ENCODE results near the gene CLMN. TPM values are rescaled to one million over a fixed set of nuclear protein-coding genes. Genes with fewer than 3 reads are reported as not detected.

CLMN gene
- total and polyA plus RNA-seq, 10 of the 15 experiments (the other 5 are each of a cell fraction or from before 2014, with no cell fraction given) = 7.8 to 49.3 (median 18.5) TPM

- WGBS (ENCODE audit: insufficient coverage, insufficient replicate concordance, low lambda C conversion rate, missing lambda C conversion rate) = 100% methylated on average over 2 of the region's 2 CpGs
- no peak overlapping the region for H2AFZ ChIP-seq (ENCODE audit: control insufficient read depth, low read depth, low read length)
- no peaks in the 10 kb centered on the region for H4K20me1 ChIP-seq (ENCODE audit: control insufficient read depth, insufficient read depth)
- no peaks in the 10 kb centered on the region; a peak in 1 of 4 replicates for H3K36me3 ChIP-seq (ENCODE audit: control insufficient read depth in 2 of 2, insufficient read depth in 2 of 2, low read length in 1 of 2)
- no TSS peak for BruUV-seq (replicated peaks)
- no peak overlapping the region for H3K9ac ChIP-seq (ENCODE audit: control insufficient read depth, insufficient read depth, low read length)
- CTCF ChIA-PET = interaction anchor here (1.0 to 1.2 kb wide), 2 partner anchors 43 to 48 kb away, joined by 3 read pairs; no protein-coding TSS in a partner anchor
- no peak overlapping the region for H3K27ac ChIP-seq (ENCODE audit: control insufficient read depth, insufficient read depth)
- RAD21 ChIA-PET (ENCODE audit: unreplicated experiment) = interaction anchor here (1.0 to 1.6 kb wide), 2 partner anchors 15 to 47 kb away, joined by 3 to 6 read pairs; no protein-coding TSS in a partner anchor
- H3K4me2 ChIP-seq (ENCODE audit: control insufficient read depth, insufficient read depth) = no peak overlapping the region; the same call in 1 of the 2 replicates
- no peak for DNase-seq (ENCODE audit: low read depth, low spot score)
- no peaks in the 10 kb centered on the region; the same call in 2 of the 3 replicates for H3K9me3 ChIP-seq (replicated peaks; ENCODE audit: control insufficient read depth, insufficient read depth, low read length)
- H3K4me1 ChIP-seq (ENCODE audit: control insufficient read depth, insufficient read depth, low read length) = peaks cover 22% of the 10 kb centered on the region
- H3K4me3 ChIP-seq = no peak overlapping the region
- SMC1A ChIA-PET (ENCODE audit: uncharacterized antibody, unreplicated experiment) = interaction anchor here (0.6 to 1.0 kb wide), 4 partner anchors 8 to 130 kb away, joined by 3 read pairs; no protein-coding TSS in a partner anchor
- no peaks in the 10 kb centered on the region; the same call in 1 of the 2 replicates for H3K79me2 ChIP-seq (ENCODE audit: control insufficient read depth, insufficient read depth, low read length)
- no peak for TF ChIP-seq EED (IDR thresholded peaks at IDR 0.05; ENCODE audit: low read depth)
- TF ChIP-seq, protein P1, sequence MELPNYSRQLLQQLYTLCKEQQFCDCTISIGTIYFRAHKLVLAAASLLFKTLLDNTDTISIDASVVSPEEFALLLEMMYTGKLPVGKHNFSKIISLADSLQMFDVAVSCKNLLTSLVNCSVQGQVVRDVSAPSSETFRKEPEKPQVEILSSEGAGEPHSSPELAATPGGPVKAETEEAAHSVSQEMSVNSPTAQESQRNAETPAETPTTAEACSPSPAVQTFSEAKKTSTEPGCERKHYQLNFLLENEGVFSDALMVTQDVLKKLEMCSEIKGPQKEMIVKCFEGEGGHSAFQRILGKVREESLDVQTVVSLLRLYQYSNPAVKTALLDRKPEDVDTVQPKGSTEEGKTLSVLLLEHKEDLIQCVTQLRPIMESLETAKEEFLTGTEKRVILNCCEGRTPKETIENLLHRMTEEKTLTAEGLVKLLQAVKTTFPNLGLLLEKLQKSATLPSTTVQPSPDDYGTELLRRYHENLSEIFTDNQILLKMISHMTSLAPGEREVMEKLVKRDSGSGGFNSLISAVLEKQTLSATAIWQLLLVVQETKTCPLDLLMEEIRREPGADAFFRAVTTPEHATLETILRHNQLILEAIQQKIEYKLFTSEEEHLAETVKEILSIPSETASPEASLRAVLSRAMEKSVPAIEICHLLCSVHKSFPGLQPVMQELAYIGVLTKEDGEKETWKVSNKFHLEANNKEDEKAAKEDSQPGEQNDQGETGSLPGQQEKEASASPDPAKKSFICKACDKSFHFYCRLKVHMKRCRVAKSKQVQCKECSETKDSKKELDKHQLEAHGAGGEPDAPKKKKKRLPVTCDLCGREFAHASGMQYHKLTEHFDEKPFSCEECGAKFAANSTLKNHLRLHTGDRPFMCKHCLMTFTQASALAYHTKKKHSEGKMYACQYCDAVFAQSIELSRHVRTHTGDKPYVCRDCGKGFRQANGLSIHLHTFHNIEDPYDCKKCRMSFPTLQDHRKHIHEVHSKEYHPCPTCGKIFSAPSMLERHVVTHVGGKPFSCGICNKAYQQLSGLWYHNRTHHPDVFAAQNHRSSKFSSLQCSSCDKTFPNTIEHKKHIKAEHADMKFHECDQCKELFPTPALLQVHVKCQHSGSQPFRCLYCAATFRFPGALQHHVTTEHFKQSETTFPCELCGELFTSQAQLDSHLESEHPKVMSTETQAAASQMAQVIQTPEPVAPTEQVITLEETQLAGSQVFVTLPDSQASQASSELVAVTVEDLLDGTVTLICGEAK (IDR thresholded peaks at IDR 0.05; ENCODE audit: borderline replicate concordance) = peak; percentile 71
- FAIRE-seq = no peak
- POLR2A ChIA-PET = interaction anchor here (0.7 kb wide), 1 partner anchor 43 kb away, joined by 3 read pairs; no protein-coding TSS in a partner anchor
- in situ Hi-C loops (cut with MboI) (no loop called here), intact Hi-C loops (cut with micrococcal nuclease; ENCODE audit: unreplicated experiment) (loop anchor here (5.0 kb wide), 1 partner anchor 96 kb away; no protein-coding TSS in a partner anchor)
- H3K27me3 ChIP-seq (replicated peaks in 1 of 2; ENCODE audit: control insufficient read depth in 2 of 2, insufficient read depth in 2 of 2, low read length in 1 of 2) = no peaks in the 10 kb centered on the region
- ATAC-seq = no peak
Measured at GRCh38 chr14:95313190-95313589, 6.5 kb downstream of the CLMN start.

Measured in GM12878 (cell line).